HG03558 (cell line): ENCODE measurements around the gene ELL2.

Source experiments
- ATAC-seq: cut with Tn5 transposase; IDR thresholded peaks from one replicate; pipeline ENCODE4 v1.9.1; 2021; ENCODE audit warnings: moderate number of reproducible peaks; ENCODE audit not compliant: unreplicated experiment; ENCODE audit errors: extremely low read depth

ELL2 gene

GRCh38 chr5:95961617-95962474 lies at the start of gene ELL2:
ELL2 (minus strand) TSS chr5:95961851; CDS start chr5:95961721, 130 bp downstream.
- ATAC-seq, result peak; percentile 76

- ATAC-seq, result no peak
Observed at GRCh38 chr5:96008987-96009647, 47.5 kb upstream of the ELL2 start.

DNA sequence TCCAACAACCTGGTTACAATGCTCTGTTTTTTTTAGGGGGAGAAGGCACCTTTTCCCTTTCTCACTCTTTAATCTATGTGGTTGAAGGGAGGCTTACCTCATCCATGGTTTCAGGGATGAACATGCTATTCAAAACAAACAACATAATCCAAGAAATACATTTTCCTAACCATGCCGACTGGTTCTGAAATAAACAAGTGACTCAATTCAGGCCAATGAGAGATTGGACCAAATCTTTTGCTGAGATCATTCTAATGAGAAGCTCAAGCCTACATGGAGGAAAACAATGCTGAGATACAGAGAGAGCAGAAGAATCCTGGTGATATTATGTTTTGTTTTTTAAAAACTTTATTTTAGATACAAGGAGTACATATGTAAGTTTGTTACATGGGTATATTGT lies 46.8 kb upstream of the ELL2 start:
- no peak for ATAC-seq

DNA sequence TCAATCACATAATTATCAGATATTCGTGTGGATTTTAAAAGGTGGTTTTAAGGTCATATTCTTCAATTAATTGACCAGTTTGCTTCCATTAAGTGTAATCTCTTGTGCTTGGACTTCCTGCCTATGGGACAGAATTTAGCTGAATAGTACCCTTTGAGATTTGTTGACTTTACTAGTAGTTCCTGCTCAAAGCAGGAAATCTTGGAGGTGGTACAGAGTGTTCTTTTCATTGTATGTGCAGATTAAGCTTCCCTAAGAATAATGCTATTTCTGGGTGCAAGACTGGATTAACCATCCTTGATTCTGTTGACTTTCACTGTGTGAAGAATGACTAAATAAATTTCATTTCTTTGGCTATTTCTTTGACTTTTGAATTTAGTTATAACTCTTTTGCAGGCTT lies 45.4 kb upstream of the ELL2 start:
- no peak for ATAC-seq

GRCh38 chr5:96006291-96006690 lies 44.6 kb upstream of the ELL2 start:
- ATAC-seq, result no peak

GRCh38 chr5:96004754-96005153 lies 43.1 kb upstream of the ELL2 start:
- ATAC-seq, result no peak

DNA sequence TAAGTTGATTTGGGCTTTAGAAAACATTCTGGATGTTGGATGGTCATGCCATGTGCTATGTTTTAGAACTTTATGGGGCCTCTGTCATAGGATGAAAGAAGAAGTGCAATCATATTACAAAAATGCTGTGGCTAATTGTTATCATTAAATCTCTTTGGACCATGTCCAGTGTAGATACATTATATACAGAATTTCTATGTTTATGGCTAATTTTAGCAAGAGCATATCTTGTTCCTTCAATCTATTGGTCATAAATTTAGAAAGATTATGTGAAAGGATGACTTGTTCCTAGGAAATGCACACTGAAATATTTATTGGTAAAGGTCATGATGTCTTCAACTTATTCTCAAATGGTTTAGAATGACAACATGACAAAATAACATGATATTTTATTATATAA lies 42.4 kb upstream of the ELL2 start:
- ATAC-seq, result no peak

GRCh38 chr5:96001262-96001661 lies 39.6 kb upstream of the ELL2 start:
- ATAC-seq, result no peak

- ATAC-seq, result no peak
Observed at GRCh38 chr5:96000308-96000707, 38.7 kb upstream of the ELL2 start.

- ATAC-seq, result no peak
Observed at GRCh38 chr5:95996904-95997723, 35.5 kb upstream of the ELL2 start.

DNA sequence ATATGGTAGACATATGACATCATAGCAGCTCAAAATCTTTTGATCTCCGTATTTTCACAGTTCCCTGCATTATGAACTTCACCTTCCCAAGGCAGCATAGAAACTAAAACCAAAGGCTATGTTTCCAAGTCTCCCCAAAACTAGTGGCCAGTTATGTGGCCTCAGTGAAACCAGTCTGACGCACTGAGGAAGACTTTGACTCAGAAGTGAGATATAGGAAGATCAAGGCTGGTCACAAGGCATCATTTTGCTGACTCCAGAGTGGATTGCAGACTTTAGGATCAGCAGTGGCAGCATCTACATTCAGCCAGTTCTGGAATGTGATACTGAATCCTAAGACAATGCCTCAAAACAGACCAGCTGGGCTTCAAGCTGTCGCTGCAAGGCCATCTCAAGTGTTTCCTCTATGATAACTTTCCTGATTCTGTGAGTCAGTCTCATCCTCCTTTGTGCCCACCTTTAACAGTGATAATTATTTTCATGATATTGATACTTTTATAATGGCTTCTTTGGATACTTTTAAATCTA lies 34.4 kb upstream of the ELL2 start:
- ATAC-seq, result no peak

DNA sequence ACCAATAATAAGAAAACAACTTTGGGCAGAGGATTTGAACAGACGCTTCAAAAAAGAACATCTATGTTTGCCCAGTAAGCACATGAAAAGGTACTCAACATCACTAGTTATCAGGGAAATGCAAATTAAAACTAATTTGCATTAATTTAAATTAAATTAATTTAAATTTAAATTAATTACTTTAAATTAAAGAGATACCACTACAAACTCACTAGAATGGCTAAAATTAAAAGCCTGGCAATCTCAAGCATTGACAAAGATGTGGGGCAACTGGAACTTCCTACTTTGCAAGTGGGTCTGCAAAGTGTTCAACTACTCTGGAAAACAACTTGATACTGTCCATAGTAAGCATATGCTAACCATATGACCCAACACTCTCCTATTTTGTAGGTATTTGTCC lies 32.1 kb upstream of the ELL2 start:
- no peak for ATAC-seq

DNA sequence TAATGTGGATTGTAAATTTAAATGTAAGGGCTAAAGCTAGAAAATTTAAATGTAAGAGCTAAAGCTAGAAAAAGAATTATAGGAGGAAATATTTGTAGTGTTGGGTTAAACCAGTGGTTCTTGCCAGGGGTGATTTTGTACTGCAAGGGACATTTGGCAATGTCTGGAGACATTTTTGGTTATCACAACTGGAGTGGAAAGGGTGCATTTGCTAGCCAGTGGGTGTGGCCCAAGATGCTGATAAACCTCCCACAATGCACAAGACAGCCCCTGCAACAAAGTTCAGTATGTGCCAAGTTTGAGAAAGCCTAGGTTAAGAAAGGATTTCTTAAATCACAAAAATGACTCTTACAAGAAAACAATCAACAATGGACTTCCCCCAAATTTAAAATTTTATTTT lies 31.6 kb upstream of the ELL2 start:
- ATAC-seq, result no peak

GRCh38 chr5:95989283-95990048 lies 27.8 kb upstream of the ELL2 start:
- ATAC-seq, result no peak

DNA sequence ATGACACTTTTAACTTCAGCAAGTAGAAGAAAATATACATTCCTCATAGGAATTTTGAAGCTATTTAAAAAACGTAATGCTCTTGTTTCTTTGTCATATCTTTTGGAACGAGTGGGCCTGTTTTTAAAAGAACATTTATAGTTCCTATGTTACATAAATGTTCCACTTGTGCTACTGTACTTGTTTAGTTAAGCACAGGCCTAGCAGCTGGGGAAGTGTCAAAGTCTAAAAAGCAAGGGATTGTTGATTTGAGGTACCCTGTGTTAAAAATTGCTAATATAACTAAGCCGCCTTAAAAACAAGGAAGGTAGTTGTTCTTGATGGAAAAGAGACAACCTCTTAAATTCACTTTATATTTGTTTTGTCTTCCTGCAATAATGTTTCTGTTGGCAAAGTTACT lies 27.2 kb upstream of the ELL2 start:
- ATAC-seq, result no peak

DNA sequence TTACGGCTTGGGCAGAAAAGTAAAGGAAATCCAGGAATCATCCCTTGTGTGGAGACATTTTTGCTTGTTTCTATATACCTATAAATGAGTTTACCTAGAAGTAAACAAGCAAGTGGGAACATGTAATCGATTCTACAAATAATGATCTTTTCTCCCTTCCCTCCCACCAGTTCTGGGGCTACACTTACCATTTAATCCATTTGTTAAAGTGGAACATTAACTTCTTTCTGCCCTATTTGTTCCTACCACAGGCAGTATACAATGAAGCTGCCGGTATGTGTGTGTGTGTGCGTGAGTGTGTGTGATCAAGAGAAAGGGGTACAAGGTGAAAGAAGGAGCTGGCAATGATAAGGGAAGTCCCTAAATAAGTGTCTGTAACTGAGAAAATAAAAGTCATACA lies 26.4 kb upstream of the ELL2 start:
- ATAC-seq, result no peak

DNA sequence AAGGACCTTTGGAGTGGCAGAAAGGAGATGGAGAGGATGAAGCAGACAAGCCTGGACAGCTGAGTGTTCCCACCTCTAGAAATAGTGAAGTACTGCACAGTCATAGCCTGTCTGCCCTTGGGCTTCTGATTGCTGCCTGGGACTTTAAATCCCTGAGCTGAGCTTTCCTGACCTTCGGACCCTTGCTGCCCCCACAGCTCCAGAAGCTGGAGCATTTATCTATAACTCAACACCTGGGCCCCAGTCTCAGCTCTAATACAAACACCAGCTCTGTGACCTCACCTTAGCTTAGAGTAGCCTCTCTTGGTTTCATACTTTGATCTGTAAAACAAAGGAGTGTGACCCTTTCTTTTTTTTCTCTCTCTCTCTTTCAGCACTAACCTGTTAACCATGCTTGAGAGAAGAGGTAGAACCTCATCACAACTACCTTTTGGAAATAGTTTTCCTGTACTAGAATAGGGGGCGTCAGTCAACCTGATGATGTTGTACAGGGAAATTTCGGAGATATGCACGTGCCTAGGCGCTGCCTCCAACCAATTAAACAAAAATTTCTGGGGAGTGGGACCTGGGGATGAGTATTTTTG lies 25.4 kb upstream of the ELL2 start:
- no peak for ATAC-seq

GRCh38 chr5:95986001-95986400 lies 24.4 kb upstream of the ELL2 start:
- ATAC-seq, result no peak

GRCh38 chr5:95985249-95985648 lies 23.6 kb upstream of the ELL2 start:
- ATAC-seq, result no peak
